PC-3 (cell line): ENCODE data around the gene CLASP2.

Source experiments
- EZH2phosphoT487 ChIP-seq: fragments of 300-600 bp; sonication (generic); IDR thresholded peaks from 2 replicates; pipeline ENCODE4 v1.6.1; 2018; ENCODE audit warnings: mild to moderate bottlenecking, antibody characterized with exemption, low read length, borderline replicate concordance
- TF ChIP-seq, protein P1 (sequence below): fragments of 300-600 bp; sonication (generic); conservative IDR thresholded peaks from 2 replicates; pipeline ENCODE4 v1.5.1; 2017; ENCODE audit warnings: antibody characterized with exemption, low read depth, mild to moderate bottlenecking, low read length

DNA sequence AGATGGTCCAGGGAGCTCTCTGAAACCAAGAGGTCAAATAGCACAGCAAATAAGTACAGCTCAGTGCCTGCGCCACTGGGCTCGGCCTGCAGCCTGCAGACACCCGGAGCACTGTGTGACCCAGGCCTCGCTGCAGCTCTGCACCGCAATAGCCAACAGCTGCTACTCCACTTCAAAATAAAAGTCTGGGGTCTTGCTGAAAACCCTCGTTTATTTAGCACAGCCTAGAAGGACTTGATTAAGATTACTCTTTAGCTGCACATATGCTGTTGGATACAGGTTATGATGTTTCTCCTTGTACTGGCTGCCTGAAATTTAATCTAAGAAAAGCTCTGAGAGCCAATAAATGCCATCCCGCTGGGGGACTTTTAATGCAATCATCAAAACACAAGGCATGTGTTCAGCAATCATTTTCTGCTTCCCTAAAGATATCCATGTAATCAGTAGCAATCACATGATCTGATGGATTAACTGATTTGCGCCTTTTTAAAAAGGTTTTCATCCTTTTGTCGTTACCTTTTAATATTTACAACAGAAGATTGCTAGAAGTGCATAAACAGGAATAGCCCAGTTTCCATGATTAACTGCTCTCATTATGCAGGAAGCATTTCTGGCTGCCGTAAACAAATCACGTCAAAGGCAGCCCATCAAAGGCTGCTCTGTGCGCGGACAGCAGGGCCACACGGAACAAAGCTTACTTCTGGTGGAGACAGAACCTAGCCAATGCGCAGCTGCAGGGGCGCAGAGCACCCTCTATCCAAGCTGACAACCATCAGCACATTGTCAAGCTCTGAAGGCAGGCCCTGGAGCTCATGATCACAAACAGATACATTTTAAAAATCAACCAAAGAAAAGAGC lies 58.8 kb downstream of the CLASP2 start:
- TF ChIP-seq, protein P1, sequence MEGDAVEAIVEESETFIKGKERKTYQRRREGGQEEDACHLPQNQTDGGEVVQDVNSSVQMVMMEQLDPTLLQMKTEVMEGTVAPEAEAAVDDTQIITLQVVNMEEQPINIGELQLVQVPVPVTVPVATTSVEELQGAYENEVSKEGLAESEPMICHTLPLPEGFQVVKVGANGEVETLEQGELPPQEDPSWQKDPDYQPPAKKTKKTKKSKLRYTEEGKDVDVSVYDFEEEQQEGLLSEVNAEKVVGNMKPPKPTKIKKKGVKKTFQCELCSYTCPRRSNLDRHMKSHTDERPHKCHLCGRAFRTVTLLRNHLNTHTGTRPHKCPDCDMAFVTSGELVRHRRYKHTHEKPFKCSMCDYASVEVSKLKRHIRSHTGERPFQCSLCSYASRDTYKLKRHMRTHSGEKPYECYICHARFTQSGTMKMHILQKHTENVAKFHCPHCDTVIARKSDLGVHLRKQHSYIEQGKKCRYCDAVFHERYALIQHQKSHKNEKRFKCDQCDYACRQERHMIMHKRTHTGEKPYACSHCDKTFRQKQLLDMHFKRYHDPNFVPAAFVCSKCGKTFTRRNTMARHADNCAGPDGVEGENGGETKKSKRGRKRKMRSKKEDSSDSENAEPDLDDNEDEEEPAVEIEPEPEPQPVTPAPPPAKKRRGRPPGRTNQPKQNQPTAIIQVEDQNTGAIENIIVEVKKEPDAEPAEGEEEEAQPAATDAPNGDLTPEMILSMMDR = no peak
- TF ChIP-seq EZH2phosphoT487 = no peak
